Smooth muscle cell (in vitro differentiated cells): ENCODE data around the gene GRK3. TPM values are rescaled to one million over a fixed set of nuclear protein-coding genes. Genes with fewer than 3 reads are reported as not detected.

ENCODE experiments used
- DNase-seq: peaks from one replicate; lab custom pipeline; 2025; ENCODE audit not compliant: unreplicated experiment; lab: John Stamatoyannopoulos, UW
- H2AFZ ChIP-seq: fragments of 200-600 bp; sonication (generic); 2 replicates; pipeline ENCODE4 v1.6.0; 2016; ENCODE audit warnings: antibody characterized with exemption, low read depth, mild to moderate bottlenecking
- H3F3A ChIP-seq: fragments of 200-600 bp; sonication (generic); 2 replicates; pipeline ENCODE4 v1.6.0; 2017; ENCODE audit warnings: antibody characterized with exemption, low read depth
- H3K27ac ChIP-seq: fragments of 200-600 bp; sonication (generic); 2 replicates; pipeline ENCODE4 v1.5.1; 2016; ENCODE audit warnings: low read depth, mild to moderate bottlenecking
- H3K27me3 ChIP-seq: fragments of 200-600 bp; sonication (generic); 2 replicates; pipeline ENCODE4 v1.6.1; 2016; ENCODE audit warnings: low read depth, mild to moderate bottlenecking
- H3K36me3 ChIP-seq: fragments of 200-600 bp; sonication (generic); 2 replicates; pipeline ENCODE4 v1.5.1; 2016; ENCODE audit warnings: low read depth
- H3K4me1 ChIP-seq: fragments of 200-600 bp; sonication (generic); 2 replicates; pipeline ENCODE4 v1.5.1; 2016; ENCODE audit warnings: low read depth
- H3K4me2 ChIP-seq: fragments of 200-600 bp; sonication (generic); 2 replicates; pipeline ENCODE4 v1.6.0; 2016; ENCODE audit warnings: mild to moderate bottlenecking
- H3K4me3 ChIP-seq: fragments of 200-600 bp; sonication (generic); 2 replicates; pipeline ENCODE4 v1.5.1; 2016; ENCODE audit warnings: mild to moderate bottlenecking
- H3K79me2 ChIP-seq: fragments of 200-600 bp; sonication (generic); 2 replicates; pipeline ENCODE4 v1.6.0; 2016; ENCODE audit warnings: low read depth, mild to moderate bottlenecking
- H3K9ac ChIP-seq: fragments of 200-600 bp; sonication (generic); 2 replicates; pipeline ENCODE4 v1.6.0; 2016; ENCODE audit warnings: low read depth
- H3K9me3 ChIP-seq: fragments of 200-600 bp; sonication (generic); replicated peaks from 2 replicates; pipeline ENCODE4 v1.5.1; 2016; ENCODE audit warnings: low read depth
- H4K20me1 ChIP-seq: fragments of 200-600 bp; sonication (generic); 2 replicates; pipeline ENCODE4 v1.6.0; 2016; ENCODE audit warnings: low read depth
- CTCF ChIP-seq: fragments of 200-600 bp; sonication (generic); IDR thresholded peaks from 2 replicates; pipeline ENCODE4 v1.5.1; 2017; ENCODE audit warnings: borderline replicate concordance, mild to moderate bottlenecking, antibody characterized with exemption; ENCODE audit not compliant: insufficient read depth, poor library complexity, severe bottlenecking
- WGBS: methylation state at CpG from one replicate; pipeline ENCODE4 v1.1.7; 2016; ENCODE audit warnings: low lambda C conversion rate; 5-methylcytosine and 5-hydroxymethylcytosine counted together
- polyA plus RNA-seq: library from polyadenylated mRNA; unstranded; fragments of >200 nt; fragmentation: Nextera tagmentation; extraction: Ambion mirVana; gene quantifications from 2 replicates; pipeline ENCODE4 v1.2.1, GENCODE V29; 2016
- total RNA-seq: library from RNA; depleted of rRNA; stranded (reverse); fragments of >200 nt; gene quantifications from 2 replicates; pipeline ENCODE4 v1.2.3, GENCODE V29; 2014

The GRK3 gene
- total and polyA plus RNA-seq, 2 experiments from 2014 or later: 1.0 to 4.6 TPM

- Histone ChIP-seq H3F3A (no peaks in the 10 kb centered on the region), H3K27me3 (no peaks in the 10 kb centered on the region), H4K20me1 (no peaks in the 10 kb centered on the region), H3K27ac (no peak overlapping the region), H3K4me1 (no peaks in the 10 kb centered on the region), H3K79me2 (no peaks in the 10 kb centered on the region), H2AFZ (no peak overlapping the region), H3K36me3 (no peaks in the 10 kb centered on the region), H3K4me3 (no peak overlapping the region), H3K9me3 (no peaks in the 10 kb centered on the region), H3K4me2 (no peak overlapping the region), H3K9ac (no peak overlapping the region)
- WGBS: 93% methylated on average over 4 of the region's 4 CpGs
- DNase-seq: no peak
- TF ChIP-seq CTCF: no peak
Measured at GRCh38 chr22:25744694-25745093, 180.2 kb downstream of the GRK3 start.

GRCh38 chr22:25745341-25746011 is 181.0 kb downstream of the GRK3 start:
- H3K27ac ChIP-seq: peak overlapping the region; percentile 4
- DNase-seq: no peak
- no peak overlapping the region for H3K4me3 ChIP-seq
- no peak overlapping the region for H3K9ac ChIP-seq
- H4K20me1 ChIP-seq: no peaks in the 10 kb centered on the region
- no peaks in the 10 kb centered on the region for H3K36me3 ChIP-seq
- H3K27me3 ChIP-seq: no peaks in the 10 kb centered on the region
- no peak overlapping the region for H3K4me2 ChIP-seq
- H3K79me2 ChIP-seq: no peaks in the 10 kb centered on the region
- 76% methylated on average over 7 of the region's 7 CpGs for WGBS
- no peak for TF ChIP-seq CTCF
- H3K4me1 ChIP-seq: no peaks in the 10 kb centered on the region
- H3F3A ChIP-seq: no peaks in the 10 kb centered on the region
- no peak overlapping the region for H2AFZ ChIP-seq
- no peaks in the 10 kb centered on the region for H3K9me3 ChIP-seq

GRCh38 chr22:25746012-25746373 is 181.5 kb downstream of the GRK3 start:
- Histone ChIP-seq H3K36me3 (no peaks in the 10 kb centered on the region), H2AFZ (no peak overlapping the region), H3K79me2 (no peaks in the 10 kb centered on the region), H3K27ac (peak overlapping the region; percentile 4), H3K4me1 (no peaks in the 10 kb centered on the region), H3K9ac (no peak overlapping the region), H4K20me1 (no peaks in the 10 kb centered on the region), H3K9me3 (no peaks in the 10 kb centered on the region), H3F3A (no peaks in the 10 kb centered on the region), H3K27me3 (no peaks in the 10 kb centered on the region), H3K4me2 (no peak overlapping the region), H3K4me3 (no peak overlapping the region)
- WGBS: 48% methylated on average over 1 of the region's 1 CpG
- no peak for TF ChIP-seq CTCF
- no peak for DNase-seq
